Stimulated activated CD8-positive, alpha-beta memory T cell treated with anti-CD3 and anti-CD28 coated beads, Interleukin-4, amount 100 ng/mL, for 4 hours (primary cell): ENCODE results near the gene CTSO.
"Not testable (repeated sequence)": the region's sequence is repeated elsewhere in the genome, so short reads cannot be mapped to it uniquely, and the experiment has no call there.

Experiments
- DNase-seq, 2 donors: peaks; one replicate each; pipeline ENCODE4 v3.0.0-alpha.2; 2020; ENCODE audit warnings: low read depth in 2 of 2, low spot score in 1 of 2

Gene CTSO

DNA sequence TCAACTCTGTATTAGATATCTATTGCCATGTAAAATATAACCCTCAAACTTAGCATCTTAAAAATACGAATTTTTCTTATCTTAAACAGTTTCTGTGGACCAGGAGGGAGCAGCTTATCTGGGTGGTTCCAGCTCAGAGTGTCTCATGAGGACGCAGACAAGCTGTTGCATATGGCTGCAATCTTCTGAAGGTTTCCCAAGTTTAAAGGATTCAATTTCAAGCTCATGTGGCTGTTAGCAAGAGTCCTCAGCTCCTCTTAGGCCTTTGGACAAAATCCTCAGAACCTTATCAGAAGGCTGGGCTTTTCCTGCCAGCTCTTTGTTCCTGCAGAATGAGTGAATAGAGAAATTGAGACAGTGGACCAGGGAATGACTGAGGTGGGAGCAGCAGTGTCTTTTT is 2.8 kb upstream of the CTSO start:
- no peak for DNase-seq

DNA sequence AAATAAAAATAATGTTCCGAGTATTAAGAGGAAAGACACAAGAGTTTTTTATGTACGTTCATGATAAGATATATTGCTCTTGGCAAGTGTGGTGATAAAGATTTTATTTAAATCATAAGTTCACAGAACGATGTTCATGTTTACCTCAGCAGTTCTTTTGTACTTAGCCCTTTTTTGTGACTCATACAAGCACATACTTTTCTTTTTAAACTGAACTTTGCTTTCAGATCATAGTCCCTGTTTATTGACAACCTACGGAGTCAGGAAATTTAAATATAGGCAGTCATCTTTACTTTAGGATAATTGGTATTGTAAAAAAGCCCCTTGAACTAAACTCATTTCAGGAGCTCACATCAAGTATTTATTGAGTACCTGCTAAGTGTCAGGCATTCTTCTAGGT is 1.3 kb upstream of the CTSO start:
- no peak for DNase-seq

DNA sequence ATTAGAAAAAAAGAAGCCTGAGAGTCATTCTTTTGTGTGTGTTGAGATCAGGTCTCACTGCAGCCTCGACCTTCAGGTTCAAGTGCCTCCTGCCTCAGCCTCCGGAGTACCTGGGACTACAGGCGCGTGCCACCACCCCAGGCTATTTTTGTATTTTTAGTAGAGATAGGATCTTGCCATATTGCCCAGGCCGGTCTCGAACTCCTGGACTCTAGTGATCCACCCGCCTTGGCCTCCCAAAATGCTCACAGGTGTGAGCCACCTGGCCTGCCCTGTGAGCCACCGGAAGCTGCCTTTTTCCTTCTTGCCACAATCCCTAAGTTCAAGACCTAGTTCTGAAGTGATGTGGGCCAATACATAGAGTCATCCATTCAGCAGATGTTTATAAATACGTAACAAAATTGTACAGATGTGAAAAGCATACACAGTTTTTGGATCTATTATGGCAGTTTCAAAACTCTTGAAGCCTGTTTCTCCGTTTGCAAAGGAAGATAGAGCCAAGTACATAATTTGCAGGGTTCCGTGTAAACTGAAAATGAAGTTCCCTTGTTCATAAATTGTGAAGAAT is 536 bp upstream of the CTSO start:
- DNase-seq = no peak

GRCh38 chr4:155952501-155952901 is 1.2 kb downstream of the CTSO start:
- DNase-seq = no peak

DNA sequence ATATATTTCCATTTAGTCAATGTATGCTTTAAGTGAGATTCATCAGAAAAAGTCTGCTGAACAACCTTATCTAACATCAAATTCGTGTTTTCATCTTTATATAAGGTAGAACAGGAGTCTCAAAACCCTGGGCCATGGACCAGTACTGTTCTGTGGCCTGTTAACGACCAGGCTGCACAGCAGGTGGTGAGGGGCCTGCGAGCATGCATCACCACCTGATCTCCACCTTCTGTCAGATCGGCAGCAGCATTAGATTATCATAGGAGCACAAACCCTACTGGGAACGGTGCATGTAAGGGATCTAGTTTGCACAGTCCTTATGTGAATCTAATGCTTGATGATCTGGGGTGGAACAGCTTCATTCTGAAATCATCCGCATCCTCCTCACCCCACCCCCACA is 3.2 kb downstream of the CTSO start:
- DNase-seq = no peak

DNA sequence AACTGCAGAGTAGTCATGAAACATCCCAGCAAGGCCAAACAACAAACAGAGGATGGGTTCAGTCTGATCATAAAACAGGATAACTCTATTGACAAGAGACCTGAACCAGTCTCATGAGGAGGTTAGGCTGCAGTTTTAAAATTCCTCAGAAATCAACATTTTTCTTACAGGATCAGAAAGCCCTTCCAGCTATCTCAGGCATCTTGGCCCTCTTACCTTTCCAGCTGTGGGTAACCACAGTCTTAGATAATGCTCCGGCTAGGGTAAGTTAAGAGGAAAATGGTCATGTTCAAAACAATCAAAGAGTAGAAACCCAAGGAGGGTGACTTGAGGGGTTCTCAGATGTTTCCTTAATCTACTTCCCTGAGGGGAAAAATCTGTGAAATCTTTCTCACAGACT is 5.1 kb downstream of the CTSO start:
- no peak for DNase-seq

DNA sequence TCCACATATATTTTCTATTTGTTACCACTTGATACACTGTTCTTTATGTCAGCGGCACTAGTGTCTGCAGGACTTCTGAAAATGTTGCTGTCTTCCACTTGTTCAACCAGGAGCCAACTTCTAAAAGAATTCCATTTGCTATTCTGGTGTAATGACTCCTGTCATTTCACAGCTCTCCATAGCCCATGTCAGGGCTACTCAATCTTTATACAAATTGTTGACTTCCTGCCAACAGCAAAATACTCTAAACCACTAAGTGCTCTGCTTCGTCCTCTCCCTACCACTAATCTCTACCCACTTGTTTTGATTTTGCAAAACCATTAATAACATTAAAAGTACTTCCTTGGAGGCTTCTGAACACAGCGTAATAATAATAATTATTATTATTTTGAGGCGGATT is 7.2 kb downstream of the CTSO start:
- no peak for DNase-seq

GRCh38 chr4:155944516-155944915 is 9.2 kb downstream of the CTSO start:
- no peak for DNase-seq

DNA sequence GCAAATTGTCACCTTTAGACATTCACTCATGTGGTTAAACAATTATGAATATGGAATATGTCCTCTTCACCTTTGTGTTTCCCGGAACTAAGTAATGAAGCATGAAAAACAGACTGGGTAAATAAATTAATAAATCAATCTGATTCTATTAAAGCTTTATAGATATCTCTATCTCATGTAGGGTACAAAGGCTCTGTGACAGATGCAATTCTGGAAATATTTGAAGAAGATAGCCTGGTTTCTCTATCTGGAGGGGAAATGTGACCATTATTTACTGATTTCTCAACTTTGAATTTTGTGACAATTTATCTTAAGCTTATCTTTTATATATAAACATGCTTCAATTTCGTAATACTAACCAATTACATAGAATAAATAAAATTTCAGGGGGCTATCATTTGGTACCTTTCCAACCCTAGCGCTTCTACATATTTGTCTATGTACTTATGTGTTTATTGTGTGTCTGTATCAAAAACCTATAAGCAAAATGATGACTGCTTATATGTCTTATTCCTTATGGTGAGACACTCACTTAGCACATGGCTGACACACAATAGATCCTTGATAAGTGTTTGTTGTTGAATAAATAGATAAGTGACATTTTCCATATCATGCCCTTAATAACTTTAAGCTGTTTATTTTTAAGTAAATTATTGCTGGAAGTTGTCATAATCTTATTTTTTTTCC is 9.9 kb downstream of the CTSO start:
- DNase-seq = no peak

- DNase-seq = no peak
Observed at GRCh38 chr4:155941820-155942219, 11.8 kb downstream of the CTSO start.

DNA sequence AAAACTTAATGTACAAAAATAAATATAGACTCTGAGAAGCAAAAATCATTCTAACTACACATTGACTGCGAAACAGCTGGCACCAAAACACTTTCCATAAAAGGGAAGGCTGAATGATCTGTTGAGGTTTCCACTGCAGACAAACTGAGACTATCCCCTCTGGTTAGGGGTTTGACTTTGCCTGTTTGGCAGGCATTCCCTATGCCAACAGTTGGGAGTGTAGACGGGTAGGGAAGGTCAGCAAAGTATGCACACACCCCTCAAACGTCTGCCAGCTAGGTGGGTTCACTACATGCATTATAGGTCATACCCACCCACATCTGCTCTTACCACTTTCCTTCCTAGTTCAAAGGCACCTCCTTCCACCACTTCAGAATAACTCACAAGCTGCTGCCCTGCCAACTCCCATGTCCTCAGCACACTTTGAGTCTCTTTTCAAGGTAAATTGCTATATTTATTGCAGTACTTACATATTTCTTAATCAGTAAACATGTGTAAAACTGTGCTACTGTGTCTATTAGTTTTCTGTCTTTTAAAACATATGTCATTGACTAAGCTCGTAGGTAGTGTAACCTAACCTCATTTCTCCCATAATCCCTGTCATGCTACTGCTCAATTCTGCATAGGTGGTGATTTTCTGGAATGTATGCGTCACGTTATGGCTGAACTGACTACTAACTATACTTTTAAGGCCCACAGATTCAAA is 12.4 kb downstream of the CTSO start:
- no peak for DNase-seq

DNA sequence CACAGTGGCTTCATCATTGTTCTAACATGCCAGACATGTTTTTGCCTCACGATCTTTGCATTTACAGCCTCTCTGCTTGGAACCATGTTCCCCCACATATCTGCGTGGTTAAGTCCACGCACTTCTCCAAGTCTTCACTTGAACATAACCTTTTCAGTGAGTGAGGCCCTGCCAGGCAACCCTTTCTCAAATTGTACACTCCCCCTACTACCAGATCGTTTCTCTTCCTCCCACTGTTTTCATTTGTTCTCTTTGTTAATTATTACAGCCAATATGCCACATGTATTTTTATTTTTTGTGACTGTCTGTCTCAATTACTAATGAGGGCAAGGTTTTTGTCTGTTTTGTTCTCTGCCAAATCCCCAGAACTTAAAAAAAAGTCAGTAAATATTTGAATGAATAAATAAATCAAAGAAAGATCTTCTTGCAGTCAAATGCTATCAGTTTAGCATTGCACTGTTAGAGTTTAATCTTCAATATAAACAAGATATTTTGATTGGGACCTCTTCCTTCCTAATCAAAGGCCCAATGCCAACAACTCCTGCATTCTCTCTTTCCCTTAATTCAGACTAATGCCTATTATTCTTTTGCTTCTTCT is 18.2 kb downstream of the CTSO start:
- no peak for DNase-seq

DNA sequence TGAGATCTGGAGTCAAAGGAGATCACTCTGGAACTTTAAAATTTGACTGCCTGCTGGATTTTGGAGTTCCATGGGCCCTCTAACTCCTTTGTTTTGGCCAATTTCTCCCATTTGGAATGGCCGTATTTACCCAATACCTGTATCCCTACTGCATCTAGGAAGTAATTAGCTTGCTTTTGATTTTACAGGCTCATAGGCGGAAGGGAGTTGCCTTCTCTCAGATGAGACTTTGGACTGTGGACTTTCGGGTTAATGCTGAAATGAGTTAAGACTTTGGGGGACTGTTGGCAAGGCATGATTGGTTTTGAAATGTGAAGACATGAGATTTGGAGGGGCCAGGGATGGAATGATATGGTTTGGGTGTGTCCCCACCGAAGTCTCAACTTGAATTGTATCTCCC is 19.0 kb downstream of the CTSO start:
- DNase-seq = not testable (repeated sequence)

DNA sequence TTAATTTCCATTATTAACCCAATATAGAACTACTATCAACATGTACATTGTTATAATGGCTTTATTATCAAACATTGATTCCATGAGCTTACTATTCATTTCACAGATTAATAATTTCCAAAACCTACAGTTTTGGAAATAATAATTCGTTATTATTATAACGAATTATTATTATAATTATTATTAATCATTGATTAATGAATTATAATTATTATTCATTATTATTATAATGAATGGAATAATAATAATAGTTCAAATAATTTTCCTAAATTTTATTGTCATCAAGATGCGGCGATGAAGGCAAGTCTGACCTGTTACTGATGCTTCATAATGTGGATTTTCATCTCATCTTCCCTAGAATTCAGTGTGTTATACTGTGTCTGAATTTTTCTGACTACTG is 22.0 kb downstream of the CTSO start:
- DNase-seq = no peak

- DNase-seq = no peak
Observed at GRCh38 chr4:155930330-155930729, 23.3 kb downstream of the CTSO start.

- no peak for DNase-seq
Observed at GRCh38 chr4:155929833-155930232, 23.8 kb downstream of the CTSO start.

DNA sequence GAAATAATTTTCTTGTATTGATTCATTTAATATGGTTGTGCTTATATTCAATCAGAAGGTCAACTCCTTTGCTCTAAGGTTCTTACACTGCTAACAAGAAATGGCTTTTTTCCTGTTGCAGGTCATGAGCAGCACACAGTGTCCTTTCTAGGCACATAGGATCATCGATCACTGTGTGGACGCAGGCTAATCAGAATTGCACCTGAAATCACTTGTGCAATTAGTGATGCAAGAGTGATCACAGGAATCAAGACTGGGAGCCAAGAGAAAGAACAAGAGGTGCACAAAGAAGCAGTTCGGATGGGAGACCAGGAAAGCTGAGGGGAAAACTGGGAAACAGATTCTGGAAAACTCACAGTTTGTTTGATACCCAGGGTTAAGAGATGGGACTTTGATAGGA is 29.0 kb downstream of the CTSO start:
- DNase-seq = no peak

DNA sequence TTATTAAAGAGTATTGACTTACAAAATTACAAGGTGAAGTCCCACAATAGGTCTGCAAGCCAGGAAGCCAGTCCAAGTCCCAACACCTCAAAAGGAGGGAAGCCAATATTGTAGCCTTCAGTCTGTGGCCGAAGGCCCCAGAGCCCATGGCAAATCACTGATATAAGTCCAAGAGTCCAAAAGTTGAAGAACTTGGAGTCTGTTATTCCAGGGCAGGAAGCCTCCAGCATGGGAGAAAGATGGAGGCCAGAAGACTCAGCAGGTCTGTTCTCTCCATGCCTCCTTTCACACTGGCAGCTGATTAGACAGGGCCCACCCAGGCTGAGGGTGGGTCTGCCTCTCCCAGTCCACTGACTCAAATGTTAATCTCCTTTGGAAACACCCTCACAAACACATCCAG is 32.1 kb downstream of the CTSO start:
- DNase-seq = no peak

DNA sequence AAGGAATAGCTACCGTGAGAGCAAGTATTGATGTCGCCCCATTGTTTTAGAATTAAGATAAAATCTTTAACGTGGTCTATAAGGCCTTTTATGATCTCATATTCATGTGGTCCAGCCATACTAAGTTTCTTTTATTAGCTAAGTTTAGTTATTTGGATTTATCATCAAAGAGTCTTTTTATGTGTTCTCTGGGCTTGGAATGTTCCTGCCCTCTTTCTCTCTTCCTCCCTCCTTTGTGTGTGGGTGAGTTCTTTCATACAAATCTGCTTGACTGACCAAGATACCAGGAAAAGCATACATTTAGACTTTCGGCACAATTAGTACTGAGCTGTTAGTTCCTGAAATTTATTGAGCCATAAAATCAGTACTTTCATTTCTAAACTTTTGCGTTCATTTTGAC is 38.9 kb downstream of the CTSO start:
- DNase-seq = no peak

DNA sequence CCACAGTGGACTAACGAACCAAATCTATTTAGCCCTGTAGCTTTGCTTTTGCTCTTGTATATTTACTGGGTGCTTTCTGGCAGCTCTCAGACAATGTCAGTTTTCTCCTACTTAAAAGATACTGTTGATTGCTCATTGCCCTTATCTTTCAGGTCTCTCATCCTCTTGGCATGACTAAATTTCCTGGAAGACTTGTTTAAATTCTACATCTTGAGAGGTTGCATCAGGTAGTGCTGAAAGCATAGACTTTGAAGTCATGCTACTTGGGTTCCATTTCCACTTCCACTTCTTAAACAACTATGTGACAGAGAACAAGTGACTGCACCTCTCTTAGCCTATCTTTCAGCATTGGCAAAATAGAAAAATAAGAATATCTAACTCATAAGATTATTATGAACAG is 41.8 kb downstream of the CTSO start:
- DNase-seq = no peak

DNA sequence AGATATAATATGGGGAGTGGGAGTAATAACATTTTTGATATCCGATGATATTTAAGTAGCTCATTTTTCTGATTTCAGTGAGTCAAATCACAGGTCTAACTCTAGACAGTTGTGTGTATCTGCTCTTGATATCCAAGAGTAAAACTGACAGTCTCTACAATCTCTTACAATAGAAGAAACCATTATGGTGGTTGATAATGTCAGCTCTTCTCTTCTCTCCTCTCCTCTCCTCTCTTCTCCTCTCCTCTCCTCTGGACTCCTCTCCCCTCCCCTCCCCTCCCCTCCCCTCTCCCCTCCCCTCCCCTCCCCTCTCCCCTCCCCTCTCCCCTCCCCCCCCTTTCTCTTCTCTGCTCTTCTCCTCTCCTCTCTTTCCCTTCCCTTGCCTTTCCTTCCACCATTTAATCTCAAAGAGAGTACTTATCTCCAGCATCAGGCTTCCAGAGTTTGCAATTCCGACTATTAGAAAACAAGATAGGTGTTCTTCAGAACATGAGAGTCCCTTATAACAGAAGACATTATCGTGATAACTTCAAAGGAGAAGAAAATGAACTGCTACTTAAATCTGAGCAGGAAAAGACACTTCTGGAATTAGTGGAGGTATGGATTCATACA is 43.9 kb downstream of the CTSO start:
- DNase-seq = no peak
